CD4-positive, CD25-positive, alpha-beta regulatory T cell (primary cell): Measurements from ENCODE around the gene EIF4E. TPM values are rescaled to one million over a fixed set of nuclear protein-coding genes. Genes with fewer than 3 reads are reported as not detected.

Source experiments
- ATAC-seq, 2 donors: fragments of 150-1000 bp; cut with Tn5 transposase; one replicate each; pipeline ENCODE4 v1.10.0; 2021; ENCODE audit warnings: low read depth in 2 of 2, moderate number of reproducible peaks in 2 of 2, moderate library complexity in 1 of 2
- DNase-seq, 3 donors: peaks; one replicate each; pipeline versions ENCODE4 v3.0.0 to v3.0.0-alpha.2; 2012 to 2022; ENCODE audit warnings: mixed read lengths in 1 of 3
- H3K27ac ChIP-seq: one replicate; pipeline ENCODE4 v1.7.0; 2013; ENCODE audit warnings: mild to moderate bottlenecking, low read length; ENCODE audit not compliant: insufficient read depth, poor library complexity, severe bottlenecking
- H3K27me3 ChIP-seq: one replicate; pipeline ENCODE4 v1.7.0; 2013; ENCODE audit warnings: low read length; ENCODE audit not compliant: control insufficient read depth, insufficient read depth
- H3K36me3 ChIP-seq: one replicate; pipeline ENCODE4 v1.7.0; 2013; ENCODE audit warnings: mild to moderate bottlenecking, low read length, moderate library complexity; ENCODE audit not compliant: control insufficient read depth, insufficient read depth
- H3K4me1 ChIP-seq: 2 replicates; pipeline ENCODE4 v1.7.0; 2013; ENCODE audit warnings: mild to moderate bottlenecking, low read length; ENCODE audit not compliant: insufficient read depth, control insufficient read depth, poor library complexity, severe bottlenecking
- H3K4me3 ChIP-seq: one replicate; pipeline ENCODE4 v1.7.0; 2013; ENCODE audit warnings: low read depth, mild to moderate bottlenecking, low read length, moderate library complexity
- H3K9me3 ChIP-seq, 2 experiments: 1 replicate in 1 of 2; 2 replicates in 1 of 2; pipeline ENCODE4 v1.7.0; 2013; ENCODE audit warnings: low read length in 2 of 2, mild to moderate bottlenecking in 1 of 2, moderate library complexity in 1 of 2; ENCODE audit not compliant: control insufficient read depth in 2 of 2
- H3K27ac Mint-ChIP-seq, 3 donors: one replicate each; pipeline ENCODE4 v1.8.0; 2020 to 2022; ENCODE audit warnings: mild to moderate bottlenecking in 3 of 3, mixed read lengths in 3 of 3, moderate library complexity in 2 of 3
- H3K27me3 Mint-ChIP-seq: one replicate; pipeline ENCODE4 v1.8.0; 2022; ENCODE audit warnings: mild to moderate bottlenecking, mixed read lengths
- H3K36me3 Mint-ChIP-seq: one replicate; pipeline ENCODE4 v1.8.0; 2020; ENCODE audit warnings: mixed read lengths
- H3K4me1 Mint-ChIP-seq, 4 donors: one replicate each; pipeline ENCODE4 v1.8.0; 2020 to 2022; ENCODE audit warnings: mixed read lengths in 4 of 4, mild to moderate bottlenecking in 1 of 4
- H3K4me3 Mint-ChIP-seq, 4 donors: one replicate each; pipeline ENCODE4 v1.8.0; 2020 to 2022; ENCODE audit warnings: mild to moderate bottlenecking in 4 of 4, mixed read lengths in 4 of 4, moderate library complexity in 3 of 4
- H3K9me3 Mint-ChIP-seq, 7 donors: one replicate each; pipeline ENCODE4 v1.8.0; 2020 to 2022; ENCODE audit warnings: mixed read lengths in 7 of 7, mild to moderate bottlenecking in 3 of 7, moderate library complexity in 2 of 7
- polyA plus RNA-seq, 4 donors: library from polyadenylated mRNA; unstranded; fragments of 300-500 nt; fragmentation: Illumina TruSeq; gene quantifications; one replicate each; pipeline ENCODE4 v1.2.3, GENCODE V29; 2021
- total RNA-seq: library from RNA; stranded (reverse); gene quantifications from one replicate; pipeline ENCODE4 v1.2.3, GENCODE V29; 2022

EIF4E gene
- total and polyA plus RNA-seq, 5 donors from 2014 or later: 52.0 to 86.1 (median 72.8) TPM

GRCh38 chr4:98909646-98910401 is 19.1 kb downstream of the EIF4E start:
- Histone ChIP-seq H3K27ac (no peak overlapping the region), H3K4me3 (peak overlapping the region; percentile 8), H3K27me3 (no peaks in the 10 kb centered on the region), H3K4me1 (peaks cover 20% of the 10 kb centered on the region), H3K36me3 (peaks cover 2% of the 10 kb centered on the region), H3K9me3 (no peaks in the 10 kb centered on the region)
- peaks cover 38 to 76% (median 54%) of the 10 kb centered on the region in 4 donors for H3K4me1 Mint-ChIP-seq
- H3K27me3 Mint-ChIP-seq: no peaks in the 10 kb centered on the region
- DNase-seq (no peak), ATAC-seq (no peak)
- H3K9me3 Mint-ChIP-seq: no peaks in the 10 kb centered on the region
- peak overlapping the region in 1 of 4 donors; percentile 5 for H3K4me3 Mint-ChIP-seq
- H3K27ac Mint-ChIP-seq: peak overlapping the region; percentile 47 to 87 (median 56)
- peaks cover 3% of the 10 kb centered on the region for H3K36me3 Mint-ChIP-seq

- Mint-ChIP-seq H3K27ac (peak overlapping the region in 2 of 3 donors; percentile 21 to 56), H3K27me3 (no peaks in the 10 kb centered on the region), H3K4me1 (peaks cover 32 to 75% (median 52%) of the 10 kb centered on the region in 4 donors), H3K9me3 (no peaks in the 10 kb centered on the region), H3K36me3 (peaks cover 3% of the 10 kb centered on the region), H3K4me3 (peak overlapping the region in 1 of 4 donors; percentile 1)
- H3K27me3 ChIP-seq: no peaks in the 10 kb centered on the region
- peaks cover 2% of the 10 kb centered on the region for H3K36me3 ChIP-seq
- H3K4me1 ChIP-seq: peaks cover 23% of the 10 kb centered on the region
- no peak overlapping the region for H3K4me3 ChIP-seq
- DNase-seq: no peak
- H3K27ac ChIP-seq: no peak overlapping the region
- no peak for ATAC-seq
- no peaks in the 10 kb centered on the region for H3K9me3 ChIP-seq
Measured at GRCh38 chr4:98908703-98909262, 20.1 kb downstream of the EIF4E start.

GRCh38 chr4:98908182-98908581 is 20.8 kb downstream of the EIF4E start:
- H3K4me1 ChIP-seq: peaks cover 23% of the 10 kb centered on the region
- H3K27me3 ChIP-seq: no peaks in the 10 kb centered on the region
- no peak overlapping the region for H3K27ac ChIP-seq
- DNase-seq: no peak
- Mint-ChIP-seq H3K36me3 (peaks cover 3% of the 10 kb centered on the region), H3K4me1 (peaks cover 32 to 76% (median 55%) of the 10 kb centered on the region in 4 donors), H3K4me3 (peak overlapping the region in 1 of 4 donors; percentile 12), H3K27ac (no peak overlapping the region), H3K9me3 (no peaks in the 10 kb centered on the region), H3K27me3 (no peaks in the 10 kb centered on the region)
- ATAC-seq: no peak
- H3K4me3 ChIP-seq: no peak overlapping the region
- peaks cover 2% of the 10 kb centered on the region for H3K36me3 ChIP-seq
- no peaks in the 10 kb centered on the region for H3K9me3 ChIP-seq

GRCh38 chr4:98905839-98906238 is 23.1 kb downstream of the EIF4E start:
- Mint-ChIP-seq H3K27ac (peak overlapping the region; percentile 28 to 77 (median 70)), H3K4me1 (peaks cover 42 to 81% (median 65%) of the 10 kb centered on the region in 4 donors)

GRCh38 chr4:98905297-98905696 is 23.6 kb downstream of the EIF4E start:
- no peak overlapping the region for H3K27ac ChIP-seq
- Mint-ChIP-seq H3K36me3 (peaks cover 22% of the 10 kb centered on the region), H3K27me3 (no peaks in the 10 kb centered on the region), H3K27ac (peak overlapping the region in 2 of 3 donors; percentile 6 to 41), H3K9me3 (no peaks in the 10 kb centered on the region), H3K4me3 (peak overlapping the region in 1 of 4 donors; percentile 36), H3K4me1 (peaks cover 42 to 82% (median 68%) of the 10 kb centered on the region in 4 donors)
- H3K36me3 ChIP-seq: peaks cover 13% of the 10 kb centered on the region
- no peak for ATAC-seq
- H3K4me3 ChIP-seq: peak overlapping the region; percentile 8
- no peak for DNase-seq
- peaks cover 18% of the 10 kb centered on the region for H3K4me1 ChIP-seq
- H3K27me3 ChIP-seq: no peaks in the 10 kb centered on the region
- no peaks in the 10 kb centered on the region for H3K9me3 ChIP-seq

More at GRCh38 chr4:98905839-98906238, 23.1 kb downstream of the EIF4E start:
- Histone ChIP-seq H3K4me1 (peaks cover 23% of the 10 kb centered on the region), H3K27ac (no peak overlapping the region), H3K27me3 (no peaks in the 10 kb centered on the region), H3K9me3 (no peaks in the 10 kb centered on the region), H3K36me3 (peaks cover 10% of the 10 kb centered on the region), H3K4me3 (peak overlapping the region; percentile 8)
- H3K9me3 Mint-ChIP-seq: no peaks in the 10 kb centered on the region
- H3K4me3 Mint-ChIP-seq: peak overlapping the region in 1 of 4 donors; percentile 17
- ATAC-seq: no peak
- no peaks in the 10 kb centered on the region for H3K27me3 Mint-ChIP-seq
- no peak for DNase-seq
- H3K36me3 Mint-ChIP-seq: peaks cover 16% of the 10 kb centered on the region

GRCh38 chr4:98903963-98904362 is 25.0 kb downstream of the EIF4E start:
- no peaks in the 10 kb centered on the region for H3K27me3 ChIP-seq
- Mint-ChIP-seq H3K36me3 (peaks cover 29% of the 10 kb centered on the region), H3K9me3 (no peaks in the 10 kb centered on the region), H3K4me3 (no peak overlapping the region), H3K27me3 (no peaks in the 10 kb centered on the region), H3K4me1 (peaks cover 46 to 78% (median 67%) of the 10 kb centered on the region in 4 donors), H3K27ac (peak overlapping the region in 1 of 3 donors; percentile 43)
- no peaks in the 10 kb centered on the region for H3K9me3 ChIP-seq
- H3K4me1 ChIP-seq: peaks cover 9% of the 10 kb centered on the region
- no peak overlapping the region for H3K4me3 ChIP-seq
- no peak overlapping the region for H3K27ac ChIP-seq
- DNase-seq (no peak), ATAC-seq (no peak)
- H3K36me3 ChIP-seq: peaks cover 18% of the 10 kb centered on the region

GRCh38 chr4:98903561-98903960 is 25.4 kb downstream of the EIF4E start:
- ATAC-seq: no peak
- Histone ChIP-seq H3K4me3 (no peak overlapping the region), H3K27ac (no peak overlapping the region), H3K9me3 (no peaks in the 10 kb centered on the region), H3K4me1 (peaks cover 9% of the 10 kb centered on the region), H3K27me3 (no peaks in the 10 kb centered on the region), H3K36me3 (peaks cover 18% of the 10 kb centered on the region)
- DNase-seq: no peak
- no peaks in the 10 kb centered on the region for H3K9me3 Mint-ChIP-seq
- H3K36me3 Mint-ChIP-seq: peaks cover 30% of the 10 kb centered on the region
- H3K4me1 Mint-ChIP-seq: peaks cover 46 to 75% (median 63%) of the 10 kb centered on the region in 4 donors
- H3K27me3 Mint-ChIP-seq: no peaks in the 10 kb centered on the region
- no peak overlapping the region for H3K4me3 Mint-ChIP-seq
- peak overlapping the region in 1 of 3 donors; percentile 43 for H3K27ac Mint-ChIP-seq
